Calu3 (cell line): Measurements from ENCODE around the gene HOXA3. TPM values are rescaled to one million over a fixed set of nuclear protein-coding genes. Genes with fewer than 3 reads are reported as not detected.

Experiments
- BruUV-seq: library from RNA; stranded (reverse); fragments of 400-500 nt; replicated peaks from 2 replicates; lab custom pipeline; 2021; lab: Mats Ljungman, UMichigan
- CTCF ChIA-PET: fragments of 300-600 bp; sonication (Branson Sonifier 250); formaldehyde crosslinking; loops from one replicate; lab custom pipeline; 2022; ENCODE audit warnings: antibody characterized with exemption; lab: Charles Lee
- DNase-seq: peaks from one replicate; pipeline ENCODE4 v3.0.0; 2022
- H3K27ac Mint-ChIP-seq: one replicate; pipeline ENCODE4 v1.8.0; 2022; ENCODE audit warnings: mixed read lengths; ENCODE audit not compliant: unreplicated experiment
- H3K27me3 Mint-ChIP-seq: one replicate; pipeline ENCODE4 v1.8.0; 2022; ENCODE audit warnings: mixed read lengths; ENCODE audit not compliant: unreplicated experiment
- H3K36me3 Mint-ChIP-seq: one replicate; pipeline ENCODE4 v1.8.0; 2022; ENCODE audit warnings: mild to moderate bottlenecking, moderate library complexity, mixed read lengths; ENCODE audit not compliant: insufficient read depth, unreplicated experiment
- H3K4me1 Mint-ChIP-seq: one replicate; pipeline ENCODE4 v1.8.0; 2022; ENCODE audit warnings: mild to moderate bottlenecking, low read depth, mixed read lengths; ENCODE audit not compliant: unreplicated experiment
- H3K4me3 Mint-ChIP-seq: one replicate; pipeline ENCODE4 v1.8.0; 2022; ENCODE audit warnings: mild to moderate bottlenecking, low read depth, moderate library complexity, mixed read lengths; ENCODE audit not compliant: unreplicated experiment
- H3K9me3 Mint-ChIP-seq: one replicate; pipeline ENCODE4 v1.8.0; 2022; ENCODE audit warnings: low read depth, mixed read lengths; ENCODE audit not compliant: unreplicated experiment
- intact Hi-C: fragments of 100-400 bp; cut with micrococcal nuclease; formaldehyde crosslinking; loops from one replicate; pipeline ENCODE4 v1.10.0; 2022; ENCODE audit not compliant: unreplicated experiment
- total RNA-seq: library from RNA; stranded (reverse); gene quantifications from 2 replicates; pipeline ENCODE4 v1.2.3, GENCODE V29; 2022
- TF ChIP-seq, protein P1 (sequence below): fragments of 200-600 bp; IDR thresholded peaks from one replicate; pipeline ENCODE4 v1.8.0; 2022; ENCODE audit warnings: antibody characterized with exemption; ENCODE audit not compliant: unreplicated experiment

The HOXA3 gene
- total RNA-seq, 1 experiment from 2014 or later = 20.9 TPM

- H3K27me3 Mint-ChIP-seq = no peaks in the 10 kb centered on the region
- BruUV-seq = no TSS peak
- TF ChIP-seq, protein P1, sequence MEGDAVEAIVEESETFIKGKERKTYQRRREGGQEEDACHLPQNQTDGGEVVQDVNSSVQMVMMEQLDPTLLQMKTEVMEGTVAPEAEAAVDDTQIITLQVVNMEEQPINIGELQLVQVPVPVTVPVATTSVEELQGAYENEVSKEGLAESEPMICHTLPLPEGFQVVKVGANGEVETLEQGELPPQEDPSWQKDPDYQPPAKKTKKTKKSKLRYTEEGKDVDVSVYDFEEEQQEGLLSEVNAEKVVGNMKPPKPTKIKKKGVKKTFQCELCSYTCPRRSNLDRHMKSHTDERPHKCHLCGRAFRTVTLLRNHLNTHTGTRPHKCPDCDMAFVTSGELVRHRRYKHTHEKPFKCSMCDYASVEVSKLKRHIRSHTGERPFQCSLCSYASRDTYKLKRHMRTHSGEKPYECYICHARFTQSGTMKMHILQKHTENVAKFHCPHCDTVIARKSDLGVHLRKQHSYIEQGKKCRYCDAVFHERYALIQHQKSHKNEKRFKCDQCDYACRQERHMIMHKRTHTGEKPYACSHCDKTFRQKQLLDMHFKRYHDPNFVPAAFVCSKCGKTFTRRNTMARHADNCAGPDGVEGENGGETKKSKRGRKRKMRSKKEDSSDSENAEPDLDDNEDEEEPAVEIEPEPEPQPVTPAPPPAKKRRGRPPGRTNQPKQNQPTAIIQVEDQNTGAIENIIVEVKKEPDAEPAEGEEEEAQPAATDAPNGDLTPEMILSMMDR = no peak
- no peak for DNase-seq
- H3K36me3 Mint-ChIP-seq = no peaks in the 10 kb centered on the region
- H3K9me3 Mint-ChIP-seq = no peaks in the 10 kb centered on the region
- no peak within 1 kb of the TSS for H3K4me3 Mint-ChIP-seq
- intact Hi-C loops = no loop called here
- H3K4me1 Mint-ChIP-seq = peaks cover 38% of the 10 kb centered on the region
- CTCF ChIA-PET = interaction anchor here (0.8 kb wide), 1 partner anchor 10 kb away, joined by 5 read pairs; no protein-coding TSS in a partner anchor
- H3K27ac Mint-ChIP-seq = no peak within 1 kb of the TSS
Observed at GRCh38 chr7:27130540-27131389, 21.6 kb downstream of the HOXA3 start, which contains the start of gene HOXA4. Gene HOXA4, minus strand, starts transcription at chr7:27130757. Its CDS starts 24 bp downstream, at chr7:27130733.

- TF ChIP-seq, protein P1 = no peak
- intact Hi-C loops = no loop called here
- DNase-seq = no peak
- H3K27me3 Mint-ChIP-seq = no peaks in the 10 kb centered on the region
- H3K4me1 Mint-ChIP-seq = peaks cover 34% of the 10 kb centered on the region
- no TSS peak for BruUV-seq
- no peak overlapping the region for H3K4me3 Mint-ChIP-seq
- H3K9me3 Mint-ChIP-seq = no peaks in the 10 kb centered on the region
- H3K27ac Mint-ChIP-seq = no peak overlapping the region
- H3K36me3 Mint-ChIP-seq = no peaks in the 10 kb centered on the region
- CTCF ChIA-PET = no interaction called here
Observed at GRCh38 chr7:27129729-27130539, 22.4 kb downstream of the HOXA3 start.

- CTCF ChIA-PET = no interaction called here
- Mint-ChIP-seq H3K4me1 (peaks cover 34% of the 10 kb centered on the region), H3K9me3 (no peaks in the 10 kb centered on the region), H3K4me3 (no peak overlapping the region), H3K36me3 (peaks cover 2% of the 10 kb centered on the region), H3K27ac (no peak overlapping the region), H3K27me3 (no peaks in the 10 kb centered on the region)
- TF ChIP-seq, protein P1 = no peak
- no TSS peak for BruUV-seq
- intact Hi-C loops = no loop called here
- DNase-seq = no peak
Observed at GRCh38 chr7:27128776-27129728, 23.3 kb downstream of the HOXA3 start.

DNA sequence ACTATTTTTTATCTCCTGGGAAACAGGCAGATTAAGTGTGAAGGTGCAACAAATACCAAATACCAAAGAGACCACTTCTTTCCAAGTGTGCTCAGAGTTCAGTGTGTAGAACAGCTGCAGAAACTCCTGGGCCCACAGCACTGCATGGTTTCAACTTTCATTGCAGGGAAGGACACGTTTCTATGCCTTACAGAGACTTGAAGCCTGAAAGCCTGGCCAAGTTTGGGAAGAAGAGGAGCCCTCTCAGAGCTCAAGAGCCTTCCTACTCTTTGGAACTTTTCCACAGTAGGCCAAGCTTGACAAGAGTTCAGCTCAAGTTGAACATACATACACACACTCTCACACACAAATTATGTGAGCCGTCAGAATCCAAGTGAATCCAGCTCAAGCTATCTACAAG lies 24.3 kb downstream of the HOXA3 start:
- BruUV-seq = no TSS peak
- H3K4me3 Mint-ChIP-seq = no peak overlapping the region
- intact Hi-C loops = no loop called here
- H3K4me1 Mint-ChIP-seq = peaks cover 34% of the 10 kb centered on the region
- peaks cover 10% of the 10 kb centered on the region for H3K36me3 Mint-ChIP-seq
- H3K27me3 Mint-ChIP-seq = no peaks in the 10 kb centered on the region
- H3K27ac Mint-ChIP-seq = no peak overlapping the region
- CTCF ChIA-PET = interaction anchor here (0.6 kb wide), 1 partner anchor 241 kb away, joined by 5 read pairs; no protein-coding TSS in a partner anchor
- TF ChIP-seq, protein P1 = no peak
- H3K9me3 Mint-ChIP-seq = no peaks in the 10 kb centered on the region
- DNase-seq = no peak
